GM12874 (cell line): ENCODE results near the gene TMEM11.

Source experiments
- TF ChIP-seq, protein P1 (sequence below): IDR thresholded peaks from 2 replicates; pipeline ENCODE4 v1.5.1; 2011; ENCODE audit warnings: low read depth, mild to moderate bottlenecking, control low read depth, low read length, moderate library complexity; ENCODE audit not compliant: insufficient read depth

The TMEM11 gene

DNA sequence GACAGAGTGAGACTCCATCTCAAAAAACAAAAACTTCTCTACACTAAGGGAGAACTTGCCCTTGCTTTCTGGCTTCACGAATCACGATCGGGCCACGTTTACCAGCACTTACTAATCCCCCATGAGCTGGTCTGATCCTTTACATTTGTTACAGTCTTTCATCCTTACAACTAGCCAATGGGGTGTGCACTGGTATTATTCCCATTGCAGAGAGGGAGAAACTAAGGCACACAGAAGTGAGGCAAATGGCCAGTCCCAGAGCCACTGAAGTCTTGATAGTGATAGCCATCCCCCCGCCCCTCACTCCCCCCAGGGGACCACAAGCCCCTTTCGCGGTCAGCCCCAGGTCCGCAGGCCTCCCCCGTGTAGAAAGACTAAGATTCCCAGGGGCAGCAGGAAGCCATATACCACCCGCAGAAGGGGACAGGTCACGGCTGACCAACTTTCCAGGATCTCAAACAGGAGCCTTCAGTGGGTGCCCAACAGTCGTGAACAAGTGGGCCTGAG, 38.4 kb upstream of the TMEM11 start:
- TF ChIP-seq, protein P1, sequence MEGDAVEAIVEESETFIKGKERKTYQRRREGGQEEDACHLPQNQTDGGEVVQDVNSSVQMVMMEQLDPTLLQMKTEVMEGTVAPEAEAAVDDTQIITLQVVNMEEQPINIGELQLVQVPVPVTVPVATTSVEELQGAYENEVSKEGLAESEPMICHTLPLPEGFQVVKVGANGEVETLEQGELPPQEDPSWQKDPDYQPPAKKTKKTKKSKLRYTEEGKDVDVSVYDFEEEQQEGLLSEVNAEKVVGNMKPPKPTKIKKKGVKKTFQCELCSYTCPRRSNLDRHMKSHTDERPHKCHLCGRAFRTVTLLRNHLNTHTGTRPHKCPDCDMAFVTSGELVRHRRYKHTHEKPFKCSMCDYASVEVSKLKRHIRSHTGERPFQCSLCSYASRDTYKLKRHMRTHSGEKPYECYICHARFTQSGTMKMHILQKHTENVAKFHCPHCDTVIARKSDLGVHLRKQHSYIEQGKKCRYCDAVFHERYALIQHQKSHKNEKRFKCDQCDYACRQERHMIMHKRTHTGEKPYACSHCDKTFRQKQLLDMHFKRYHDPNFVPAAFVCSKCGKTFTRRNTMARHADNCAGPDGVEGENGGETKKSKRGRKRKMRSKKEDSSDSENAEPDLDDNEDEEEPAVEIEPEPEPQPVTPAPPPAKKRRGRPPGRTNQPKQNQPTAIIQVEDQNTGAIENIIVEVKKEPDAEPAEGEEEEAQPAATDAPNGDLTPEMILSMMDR = no peak

GRCh38 chr17:21251337-21252010, 37.5 kb upstream of the TMEM11 start:
- TF ChIP-seq, protein P1 = no peak

- TF ChIP-seq, protein P1 = no peak
Measured at GRCh38 chr17:21250854-21251253, 36.9 kb upstream of the TMEM11 start.

DNA sequence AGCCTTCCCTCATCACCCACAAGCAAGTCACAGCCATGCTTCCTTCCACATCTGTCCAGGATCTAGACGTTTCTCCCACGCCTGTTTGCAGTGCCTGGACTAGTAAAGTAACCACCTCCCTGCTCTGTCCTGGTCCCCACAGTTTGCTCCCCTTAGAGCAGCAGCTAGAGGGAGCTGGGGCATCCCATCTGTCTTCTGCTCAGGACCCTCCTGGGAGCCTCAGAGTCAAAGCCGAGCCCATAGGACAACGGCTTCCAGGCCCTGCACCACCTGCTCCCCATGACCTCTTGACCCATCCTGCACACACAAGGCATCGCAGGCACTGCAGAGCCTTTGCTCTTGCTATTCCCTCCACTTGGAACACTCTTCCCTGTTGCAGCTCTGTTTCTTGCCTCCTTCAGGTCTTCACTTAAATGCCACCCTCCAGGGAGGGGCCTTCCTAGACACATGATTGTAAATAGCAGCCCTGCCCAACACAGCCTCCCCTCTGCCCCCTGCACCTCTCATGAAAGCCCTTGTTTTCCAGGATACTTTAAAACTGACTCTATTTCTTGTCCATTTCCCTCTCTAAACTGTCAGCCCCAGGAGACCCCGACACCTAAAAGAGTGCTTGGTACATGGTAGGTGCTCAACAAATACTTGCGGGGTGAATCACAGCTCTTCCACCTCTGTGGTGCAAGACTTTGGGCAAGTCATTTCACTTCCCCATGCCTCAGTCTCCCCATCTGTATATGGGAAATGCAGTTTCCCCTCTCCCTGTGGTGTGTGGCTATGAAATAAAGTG, 36.2 kb upstream of the TMEM11 start:
- TF ChIP-seq, protein P1 = no peak

DNA sequence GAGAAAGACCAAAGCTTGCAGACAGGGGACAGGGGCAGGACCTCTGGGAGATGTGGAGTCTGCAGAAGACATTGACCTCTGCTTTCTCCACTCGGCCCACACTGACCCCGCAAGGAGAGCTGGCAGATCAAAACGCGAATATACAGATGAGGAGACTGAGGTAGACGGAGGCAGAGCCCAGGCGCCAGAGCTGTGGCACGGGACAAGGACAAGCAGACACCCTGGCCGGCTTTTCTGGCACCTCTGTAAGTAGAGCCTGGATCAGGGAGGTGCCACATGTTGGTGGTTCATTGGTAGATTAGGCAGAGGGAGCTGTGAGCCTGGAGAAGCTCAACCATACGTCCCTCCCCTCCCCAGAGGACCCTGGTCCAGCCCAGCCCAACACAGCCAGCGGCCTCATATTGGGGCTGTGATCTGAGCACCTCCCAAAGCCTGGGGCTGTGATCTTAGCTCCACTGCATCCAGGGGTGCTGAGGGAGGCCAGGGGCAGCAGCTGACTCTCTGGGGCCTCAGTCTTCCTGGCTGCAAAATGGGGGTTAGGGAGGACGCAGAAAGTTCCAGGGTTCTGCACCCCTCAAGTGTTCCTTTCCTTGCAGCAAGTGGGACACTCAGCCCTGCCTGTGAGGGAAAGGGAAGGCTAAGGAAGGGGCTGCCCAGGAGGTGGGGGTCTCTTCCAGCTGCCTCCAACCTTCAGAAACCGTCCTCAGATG, 35.3 kb upstream of the TMEM11 start:
- TF ChIP-seq, protein P1 = no peak

DNA sequence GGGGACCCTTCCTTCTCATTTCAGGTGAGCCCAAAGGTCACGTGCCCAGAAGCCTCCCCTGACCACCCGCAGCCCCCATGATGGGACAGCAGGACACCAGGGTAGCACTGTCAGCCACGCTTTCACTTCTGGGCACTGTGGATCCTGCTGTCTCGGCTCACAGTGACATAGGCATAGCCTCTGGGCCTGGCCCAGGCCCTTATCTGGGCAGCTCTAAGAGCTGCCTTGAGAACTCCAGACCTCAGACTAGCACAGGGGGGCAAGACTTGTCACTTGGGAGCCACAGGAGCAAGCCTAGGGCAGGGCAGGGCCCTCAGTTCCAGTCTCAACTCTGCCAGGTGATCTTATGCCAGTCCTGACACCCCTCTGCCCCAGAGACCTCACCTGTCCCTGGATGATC, 34.5 kb upstream of the TMEM11 start:
- TF ChIP-seq, protein P1 = no peak

- TF ChIP-seq, protein P1 = no peak
Measured at GRCh38 chr17:21247552-21248258, 33.7 kb upstream of the TMEM11 start.
